HG03139 (cell line): ENCODE data around the gene KCNIP1.

Experiments used
- ATAC-seq: cut with Tn5 transposase; IDR thresholded peaks from one replicate; pipeline ENCODE4 v1.9.1; 2021; ENCODE audit not compliant: unreplicated experiment

Gene KCNIP1

GRCh38 chr5:170503990-170504596 lies at the start of gene KCNIP1:
KCNIP1 (plus strand) TSS chr5:170504020.
- ATAC-seq: no peak

GRCh38 chr5:170463426-170463825 lies 40.4 kb upstream of the KCNIP1 start:
- no peak for ATAC-seq

- no peak for ATAC-seq
Measured at GRCh38 chr5:170464280-170465127, 39.3 kb upstream of the KCNIP1 start.

GRCh38 chr5:170466553-170466952 lies 37.3 kb upstream of the KCNIP1 start:
- ATAC-seq: no peak

- no peak for ATAC-seq
Measured at GRCh38 chr5:170466988-170467707, 36.7 kb upstream of the KCNIP1 start.

GRCh38 chr5:170468633-170469285 lies 35.1 kb upstream of the KCNIP1 start:
- no peak for ATAC-seq

GRCh38 chr5:170469414-170469813 lies 34.4 kb upstream of the KCNIP1 start:
- no peak for ATAC-seq

- no peak for ATAC-seq
Measured at GRCh38 chr5:170470275-170470674, 33.5 kb upstream of the KCNIP1 start.

GRCh38 chr5:170470808-170471404 lies 32.9 kb upstream of the KCNIP1 start:
- no peak for ATAC-seq

- ATAC-seq: no peak
Measured at GRCh38 chr5:170471551-170472178, 32.2 kb upstream of the KCNIP1 start.

GRCh38 chr5:170473642-170474041 lies 30.2 kb upstream of the KCNIP1 start:
- no peak for ATAC-seq

GRCh38 chr5:170474489-170475274 lies 29.1 kb upstream of the KCNIP1 start:
- no peak for ATAC-seq

- no peak for ATAC-seq
Measured at GRCh38 chr5:170475294-170476000, 28.4 kb upstream of the KCNIP1 start.

GRCh38 chr5:170476704-170477103 lies 27.1 kb upstream of the KCNIP1 start:
- no peak for ATAC-seq

GRCh38 chr5:170477906-170478305 lies 25.9 kb upstream of the KCNIP1 start:
- ATAC-seq: no peak

GRCh38 chr5:170478306-170478705 lies 25.5 kb upstream of the KCNIP1 start:
- ATAC-seq: no peak

- ATAC-seq: no peak
Measured at GRCh38 chr5:170479484-170479883, 24.3 kb upstream of the KCNIP1 start.

GRCh38 chr5:170480260-170480659 lies 23.6 kb upstream of the KCNIP1 start:
- ATAC-seq: no peak

GRCh38 chr5:170481849-170482248 lies 22.0 kb upstream of the KCNIP1 start:
- ATAC-seq: no peak
